SK-N-SH (cell line): Measurements from ENCODE around the gene EIF4E1B. TPM values are rescaled to one million over a fixed set of nuclear protein-coding genes. Genes with fewer than 3 reads are reported as not detected.

Source experiments
- CTCF ChIA-PET: fragments of 300-600, 350-600 bp; formaldehyde crosslinking; extraction: SDS; loops from one replicate; lab custom pipeline; 2021; lab: Yijun Ruan, JAX
- POLR2A ChIA-PET: fragments of 350-600 bp; sonication (Branson Sonifier 250); formaldehyde crosslinking; extraction: SDS; loops from one replicate; lab custom pipeline; 2020; ENCODE audit warnings: antibody characterized with exemption, inconsistent platforms; lab: Yijun Ruan, JAX
- DNase-seq: peaks from one replicate; pipeline ENCODE4 v3.0.0; 2012
- H2AFZ ChIP-seq: fragments of 200-600 bp; sonication (generic); 2 replicates; pipeline ENCODE4 v1.8.1; 2016; ENCODE audit warnings: antibody characterized with exemption, mild to moderate bottlenecking, low read depth
- H3F3A ChIP-seq: fragments of 200-600 bp; sonication (generic); replicated peaks from 2 replicates; pipeline ENCODE3; 2016; ENCODE audit warnings: antibody characterized with exemption, mild to moderate bottlenecking; ENCODE audit not compliant: insufficient read depth
- H3K27ac ChIP-seq, 2 experiments: fragments of 200-500 bp in 1 of 2; fragments of 200-600 bp in 1 of 2; sonication (Bioruptor generic) in 1 of 2; sonication (generic), shearing (Covaris generic) in 1 of 2; 2 replicates each; pipeline versions ENCODE4 v1.5.1 to v1.6.1; 2014 to 2016; ENCODE audit warnings: low read depth in 2 of 2, inconsistent platforms in 1 of 2, low read length in 1 of 2, mild to moderate bottlenecking in 1 of 2, mixed read lengths in 1 of 2
- H3K27me3 ChIP-seq: fragments of 200-600 bp; sonication (generic), shearing (Covaris generic); 2 replicates; pipeline ENCODE4 v1.6.1; 2016; ENCODE audit warnings: mixed run types; ENCODE audit not compliant: insufficient read depth
- H3K36me3 ChIP-seq, 2 experiments: fragments of 200-500 bp in 1 of 2; fragments of 200-600 bp in 1 of 2; sonication (Bioruptor generic) in 1 of 2; sonication (generic) in 1 of 2; replicated peaks in 1 of 2; 2 replicates each; pipeline versions ENCODE3 to v1.5.1; 2014 to 2016; ENCODE audit warnings: low read length in 1 of 2, mild to moderate bottlenecking in 1 of 2; ENCODE audit not compliant: insufficient read depth in 2 of 2, control insufficient read depth in 1 of 2
- H3K4me1 ChIP-seq, 2 experiments: fragments of 200-500 bp in 1 of 2; fragments of 200-600 bp in 1 of 2; sonication (Bioruptor generic) in 1 of 2; sonication (generic), shearing (Covaris generic) in 1 of 2; 2 replicates each; pipeline versions ENCODE4 v1.5.1 to v1.6.1; 2014 to 2016; ENCODE audit warnings: low read depth in 1 of 2, low read length in 1 of 2, mixed run types in 1 of 2; ENCODE audit not compliant: insufficient read depth in 2 of 2, control insufficient read depth in 1 of 2
- H3K4me2 ChIP-seq: fragments of 200-600 bp; sonication (generic), shearing (Covaris generic); 2 replicates; pipeline ENCODE4 v1.6.1; 2017; ENCODE audit warnings: mixed run types
- H3K4me3 ChIP-seq, 2 experiments: fragments of 200-500 bp in 1 of 2; fragments of 200-600 bp in 1 of 2; sonication (Bioruptor generic) in 1 of 2; sonication (generic), shearing (Covaris generic) in 1 of 2; 2 replicates each; pipeline versions ENCODE4 v1.5.1 to v1.8.1; 2014 to 2016; ENCODE audit warnings: low read depth in 2 of 2, inconsistent platforms in 1 of 2, low read length in 1 of 2, mild to moderate bottlenecking in 1 of 2, mixed read lengths in 1 of 2, moderate library complexity in 1 of 2
- H3K79me2 ChIP-seq: fragments of 200-600 bp; sonication (generic); 2 replicates; pipeline ENCODE4 v1.8.1; 2017; ENCODE audit warnings: mild to moderate bottlenecking; ENCODE audit not compliant: insufficient read depth
- H3K9ac ChIP-seq: fragments of 200-600 bp; sonication (generic); 2 replicates; pipeline ENCODE4 v1.6.1; 2017; ENCODE audit warnings: mixed run types
- H3K9me2 ChIP-seq: fragments of 200-600 bp; sonication (generic); 2 replicates; pipeline ENCODE4 v1.6.1; 2017; ENCODE audit warnings: mixed run types
- H3K9me3 ChIP-seq: fragments of 200-600 bp; sonication (generic); 2 replicates; pipeline ENCODE4 v1.6.1; 2017; ENCODE audit warnings: mixed run types, mild to moderate bottlenecking, moderate library complexity
- H4K20me1 ChIP-seq: fragments of 200-600 bp; sonication (generic); 2 replicates; pipeline ENCODE4 v1.6.1; 2017; ENCODE audit warnings: mild to moderate bottlenecking, mixed run types; ENCODE audit not compliant: insufficient read depth
- ELF1 ChIP-seq: IDR thresholded peaks from 2 replicates; pipeline ENCODE4 v1.4.0; 2012
- EP300 ChIP-seq, 2 experiments: IDR thresholded peaks; 2 replicates each; pipeline versions ENCODE4 v1.4.0 to v1.6.1; 2012; ENCODE audit warnings: borderline replicate concordance in 1 of 2, low read depth in 1 of 2, low read length in 1 of 2
- FOXM1 ChIP-seq: IDR thresholded peaks from 2 replicates; pipeline ENCODE4 v1.4.0; 2012; ENCODE audit warnings: low read depth, mild to moderate bottlenecking
- GATA2 ChIP-seq: sonication (generic); formaldehyde crosslinking; IDR thresholded peaks from 2 replicates; pipeline ENCODE4 v1.5.0; 2020; ENCODE audit warnings: mild to moderate bottlenecking, missing genetic modification reagents
- MEF2A ChIP-seq: IDR thresholded peaks from 2 replicates; pipeline ENCODE4 v1.4.0; 2012; ENCODE audit warnings: low read depth, borderline replicate concordance
- MXI1 ChIP-seq: IDR thresholded peaks from 2 replicates; pipeline ENCODE4 v1.6.1; 2012; ENCODE audit warnings: mild to moderate bottlenecking, low read depth, low read length, improper control_type of control experiment
- NFIC ChIP-seq: IDR thresholded peaks from 2 replicates; pipeline ENCODE4 v1.4.0; 2012; ENCODE audit warnings: borderline replicate concordance
- NRF1 ChIP-seq: IDR thresholded peaks from 2 replicates; pipeline ENCODE4 v1.6.1; 2012; ENCODE audit warnings: low read depth, mild to moderate bottlenecking, low read length
- POLR2AphosphoS5 ChIP-seq: IDR thresholded peaks from 2 replicates; pipeline ENCODE4 v1.6.1; 2012; ENCODE audit warnings: low read depth, low read length
- RAD21 ChIP-seq: IDR thresholded peaks from 2 replicates; pipeline ENCODE4 v1.6.1; 2012; ENCODE audit warnings: mild to moderate bottlenecking, low read length
- RCOR1 ChIP-seq: fragments of 150-350 bp; IDR thresholded peaks from 2 replicates; pipeline ENCODE4 v1.6.1; 2017; ENCODE audit warnings: antibody characterized with exemption, low read length
- RFX5 ChIP-seq: IDR thresholded peaks from 2 replicates; pipeline ENCODE4 v1.6.1; 2012; ENCODE audit warnings: mild to moderate bottlenecking, improper control_type of control experiment, low read length
- SMC3 ChIP-seq: IDR thresholded peaks from 2 replicates; pipeline ENCODE4 v1.6.1; 2012; ENCODE audit warnings: low read depth, low read length, improper control_type of control experiment
- YY1 ChIP-seq: IDR thresholded peaks from 2 replicates; pipeline ENCODE4 v1.4.0; 2012; ENCODE audit warnings: low read depth, mild to moderate bottlenecking
- WGBS: methylation state at CpG from one replicate; pipeline ENCODE4 v1.1.6; 2017; ENCODE audit warnings: low lambda C conversion rate; 5-methylcytosine and 5-hydroxymethylcytosine counted together
- polyA plus RNA-seq, 3 experiments: library from polyadenylated mRNA; depleted of rRNA; stranded (reverse); fragments of >200 nt; gene quantifications; 2 replicates each; pipeline ENCODE4 v1.2.3, GENCODE V29; 2012
- TF ChIP-seq, protein P1 (sequence below): IDR thresholded peaks from 2 replicates; pipeline ENCODE4 v1.4.0; 2012; ENCODE audit warnings: low read depth, borderline replicate concordance
- TF ChIP-seq, protein P2 (sequence below): IDR thresholded peaks from 2 replicates; pipeline ENCODE4 v1.4.0; 2012; ENCODE audit warnings: low read depth
- TF ChIP-seq, protein P3 (sequence below): IDR thresholded peaks from 2 replicates; pipeline ENCODE4 v1.6.1; 2012; ENCODE audit warnings: mild to moderate bottlenecking, low read depth, low read length, moderate library complexity
- TF ChIP-seq, protein P4 (sequence below): IDR thresholded peaks from 2 replicates; pipeline ENCODE4 v1.4.0; 2012; ENCODE audit warnings: low read depth, borderline replicate concordance

Gene EIF4E1B
- polyA plus RNA-seq, 1 of the 3 experiments (the other 2 are of a cell fraction): not detected

DNA sequence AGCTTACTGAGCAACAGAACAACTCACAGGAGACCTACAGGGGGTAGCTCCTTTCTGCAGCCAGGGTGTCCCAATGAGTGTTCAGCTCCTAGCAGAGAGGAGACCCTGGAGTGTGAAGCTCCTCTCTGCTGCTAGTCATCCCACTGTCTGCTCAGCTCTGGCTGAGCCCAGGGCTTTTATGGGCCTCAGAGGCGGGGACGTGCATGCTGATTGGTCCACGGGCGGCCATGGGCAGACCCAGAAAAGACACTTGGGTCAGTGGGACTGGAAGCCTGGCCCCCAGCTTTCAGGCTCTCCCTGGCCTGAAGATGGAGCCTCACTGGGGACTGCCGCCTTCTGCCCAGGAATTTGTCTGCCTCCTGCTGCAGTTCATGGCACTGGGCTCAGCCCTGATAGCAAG is 57.4 kb downstream of the EIF4E1B start:
- Histone ChIP-seq H3K4me1 (no peaks in the 10 kb centered on the region), H3K27ac (no peak overlapping the region), H3K36me3 (no peaks in the 10 kb centered on the region), H3F3A (no peaks in the 10 kb centered on the region), H3K79me2 (no peaks in the 10 kb centered on the region), H2AFZ (no peak overlapping the region), H3K9ac (no peak overlapping the region), H3K9me2 (no peaks in the 10 kb centered on the region), H3K4me2 (no peak overlapping the region), H3K9me3 (no peaks in the 10 kb centered on the region), H3K4me3 (no peak overlapping the region), H4K20me1 (no peaks in the 10 kb centered on the region), H3K27me3 (no peaks in the 10 kb centered on the region; the same call in 1 of the 2 replicates)
- ChIA-PET CTCF (interaction anchor here (0.8 to 1.2 kb wide), 2 partner anchors 11 to 30 kb away, joined by 3 read pairs; no protein-coding TSS in a partner anchor), POLR2A (no interaction called here)
- TF ChIP-seq NFIC (no peak), YY1 (no peak), RFX5 (no peak), MXI1 (no peak)
- TF ChIP-seq, protein P1, sequence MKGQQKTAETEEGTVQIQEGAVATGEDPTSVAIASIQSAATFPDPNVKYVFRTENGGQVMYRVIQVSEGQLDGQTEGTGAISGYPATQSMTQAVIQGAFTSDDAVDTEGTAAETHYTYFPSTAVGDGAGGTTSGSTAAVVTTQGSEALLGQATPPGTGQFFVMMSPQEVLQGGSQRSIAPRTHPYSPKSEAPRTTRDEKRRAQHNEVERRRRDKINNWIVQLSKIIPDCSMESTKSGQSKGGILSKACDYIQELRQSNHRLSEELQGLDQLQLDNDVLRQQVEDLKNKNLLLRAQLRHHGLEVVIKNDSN: no peak
- TF ChIP-seq, protein P2, sequence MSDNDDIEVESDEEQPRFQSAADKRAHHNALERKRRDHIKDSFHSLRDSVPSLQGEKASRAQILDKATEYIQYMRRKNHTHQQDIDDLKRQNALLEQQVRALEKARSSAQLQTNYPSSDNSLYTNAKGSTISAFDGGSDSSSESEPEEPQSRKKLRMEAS: no peak
- no peak for DNase-seq
- 59% methylated on average over 4 of the region's 5 CpGs for WGBS

DNA sequence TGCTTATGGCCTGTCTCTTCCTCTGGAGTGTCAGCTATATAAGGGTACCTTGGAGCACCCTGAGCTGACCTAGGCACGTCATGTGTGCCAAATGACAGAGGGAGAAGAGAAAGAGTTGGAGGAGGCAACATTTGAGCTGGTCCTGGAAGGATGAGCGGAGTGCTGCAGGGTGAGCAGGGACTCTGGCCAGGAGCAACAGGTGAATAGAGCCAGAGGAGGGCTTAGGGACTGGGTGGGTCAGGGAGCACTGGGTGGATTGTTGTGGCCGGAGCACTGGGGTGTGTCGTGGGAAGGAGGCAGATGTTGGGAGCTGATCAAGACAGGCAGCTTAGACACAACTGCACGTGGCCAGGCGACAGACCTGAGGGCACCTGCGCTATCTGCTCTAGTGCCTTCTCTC is 60.4 kb downstream of the EIF4E1B start:
- Histone ChIP-seq H3K36me3 (no peaks in the 10 kb centered on the region), H2AFZ (no peak overlapping the region), H3K9me2 (no peaks in the 10 kb centered on the region), H3K9me3 (no peaks in the 10 kb centered on the region), H4K20me1 (no peaks in the 10 kb centered on the region), H3K27ac (no peak overlapping the region), H3K27me3 (peaks cover 12% of the 10 kb centered on the region; the same call in 1 of the 2 replicates), H3K4me1 (no peaks in the 10 kb centered on the region), H3F3A (no peaks in the 10 kb centered on the region), H3K9ac (no peak overlapping the region), H3K4me2 (no peak overlapping the region), H3K79me2 (no peaks in the 10 kb centered on the region), H3K4me3 (no peak overlapping the region)
- CTCF ChIA-PET: interaction anchor here (0.9 to 2.7 kb wide), 4 partner anchors 9 to 268 kb away, joined by 3 to 13 read pairs (median 8); no protein-coding TSS in a partner anchor
- no peak for DNase-seq
- POLR2A ChIA-PET: no interaction called here
- 39% methylated on average over 7 of the region's 7 CpGs for WGBS
- TF ChIP-seq, protein P3, sequence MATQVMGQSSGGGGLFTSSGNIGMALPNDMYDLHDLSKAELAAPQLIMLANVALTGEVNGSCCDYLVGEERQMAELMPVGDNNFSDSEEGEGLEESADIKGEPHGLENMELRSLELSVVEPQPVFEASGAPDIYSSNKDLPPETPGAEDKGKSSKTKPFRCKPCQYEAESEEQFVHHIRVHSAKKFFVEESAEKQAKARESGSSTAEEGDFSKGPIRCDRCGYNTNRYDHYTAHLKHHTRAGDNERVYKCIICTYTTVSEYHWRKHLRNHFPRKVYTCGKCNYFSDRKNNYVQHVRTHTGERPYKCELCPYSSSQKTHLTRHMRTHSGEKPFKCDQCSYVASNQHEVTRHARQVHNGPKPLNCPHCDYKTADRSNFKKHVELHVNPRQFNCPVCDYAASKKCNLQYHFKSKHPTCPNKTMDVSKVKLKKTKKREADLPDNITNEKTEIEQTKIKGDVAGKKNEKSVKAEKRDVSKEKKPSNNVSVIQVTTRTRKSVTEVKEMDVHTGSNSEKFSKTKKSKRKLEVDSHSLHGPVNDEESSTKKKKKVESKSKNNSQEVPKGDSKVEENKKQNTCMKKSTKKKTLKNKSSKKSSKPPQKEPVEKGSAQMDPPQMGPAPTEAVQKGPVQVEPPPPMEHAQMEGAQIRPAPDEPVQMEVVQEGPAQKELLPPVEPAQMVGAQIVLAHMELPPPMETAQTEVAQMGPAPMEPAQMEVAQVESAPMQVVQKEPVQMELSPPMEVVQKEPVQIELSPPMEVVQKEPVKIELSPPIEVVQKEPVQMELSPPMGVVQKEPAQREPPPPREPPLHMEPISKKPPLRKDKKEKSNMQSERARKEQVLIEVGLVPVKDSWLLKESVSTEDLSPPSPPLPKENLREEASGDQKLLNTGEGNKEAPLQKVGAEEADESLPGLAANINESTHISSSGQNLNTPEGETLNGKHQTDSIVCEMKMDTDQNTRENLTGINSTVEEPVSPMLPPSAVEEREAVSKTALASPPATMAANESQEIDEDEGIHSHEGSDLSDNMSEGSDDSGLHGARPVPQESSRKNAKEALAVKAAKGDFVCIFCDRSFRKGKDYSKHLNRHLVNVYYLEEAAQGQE: no peak
- no peak for TF ChIP-seq RAD21
- TF ChIP-seq GATA2: no peak
- TF ChIP-seq ELF1: no peak
- TF ChIP-seq, protein P4, sequence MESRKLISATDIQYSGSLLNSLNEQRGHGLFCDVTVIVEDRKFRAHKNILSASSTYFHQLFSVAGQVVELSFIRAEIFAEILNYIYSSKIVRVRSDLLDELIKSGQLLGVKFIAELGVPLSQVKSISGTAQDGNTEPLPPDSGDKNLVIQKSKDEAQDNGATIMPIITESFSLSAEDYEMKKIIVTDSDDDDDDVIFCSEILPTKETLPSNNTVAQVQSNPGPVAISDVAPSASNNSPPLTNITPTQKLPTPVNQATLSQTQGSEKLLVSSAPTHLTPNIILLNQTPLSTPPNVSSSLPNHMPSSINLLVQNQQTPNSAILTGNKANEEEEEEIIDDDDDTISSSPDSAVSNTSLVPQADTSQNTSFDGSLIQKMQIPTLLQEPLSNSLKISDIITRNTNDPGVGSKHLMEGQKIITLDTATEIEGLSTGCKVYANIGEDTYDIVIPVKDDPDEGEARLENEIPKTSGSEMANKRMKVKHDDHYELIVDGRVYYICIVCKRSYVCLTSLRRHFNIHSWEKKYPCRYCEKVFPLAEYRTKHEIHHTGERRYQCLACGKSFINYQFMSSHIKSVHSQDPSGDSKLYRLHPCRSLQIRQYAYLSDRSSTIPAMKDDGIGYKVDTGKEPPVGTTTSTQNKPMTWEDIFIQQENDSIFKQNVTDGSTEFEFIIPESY: no peak
- TF ChIP-seq MEF2A: no peak
- no peak for TF ChIP-seq POLR2AphosphoS5
- no peak for TF ChIP-seq EP300 (IDR thresholded peaks at IDR 0.05; ENCODE audit: borderline replicate concordance in 1 of 2, low read depth in 1 of 2, low read length in 1 of 2)
- no peak for TF ChIP-seq SMC3
- TF ChIP-seq, protein P2: no peak
- no peak for TF ChIP-seq RCOR1
- no peak for TF ChIP-seq FOXM1
- no peak for TF ChIP-seq NRF1
- TF ChIP-seq, all 33 proteins: peak for 0
